ENCODE results near the gene GOLGA1. TPM values are rescaled to one million over a fixed set of nuclear protein-coding genes. Genes with fewer than 3 reads are reported as not detected.
"Not testable (repeated sequence)": the region's sequence is repeated elsewhere in the genome, so short reads cannot be mapped to it uniquely, and the experiment has no call there.

GOLGA1 gene
- total RNA-seq, 1 donor from 2014 or later, result 21.3 TPM

GRCh38 chr9:124860582-124861341 lies 80.1 kb downstream of the GOLGA1 start:
- no peak for DNase-seq (ENCODE audit: low spot score)

- DNase-seq (ENCODE audit: low spot score), result no peak
Measured at GRCh38 chr9:124859803-124860581, 80.9 kb downstream of the GOLGA1 start.

- no peak for DNase-seq (ENCODE audit: low spot score)
Measured at GRCh38 chr9:124858330-124859046, 82.4 kb downstream of the GOLGA1 start.

- DNase-seq (ENCODE audit: low spot score), result no peak
Measured at GRCh38 chr9:124857533-124858162, 83.2 kb downstream of the GOLGA1 start.

- no peak for DNase-seq (ENCODE audit: low spot score)
Measured at GRCh38 chr9:124855944-124856765, 84.7 kb downstream of the GOLGA1 start.

GRCh38 chr9:124855566-124855943 lies 85.3 kb downstream of the GOLGA1 start:
- DNase-seq (ENCODE audit: low spot score), result no peak

- DNase-seq (ENCODE audit: low spot score), result no peak
Measured at GRCh38 chr9:124854822-124855221, 86.1 kb downstream of the GOLGA1 start.

GRCh38 chr9:124854161-124854560 lies 86.7 kb downstream of the GOLGA1 start:
- DNase-seq (ENCODE audit: low spot score), result no peak

- DNase-seq (ENCODE audit: low spot score), result no peak
Measured at GRCh38 chr9:124853605-124854143, 87.2 kb downstream of the GOLGA1 start.

- DNase-seq (ENCODE audit: low spot score), result peak; percentile 94
Measured at GRCh38 chr9:124852829-124853531, 87.9 kb downstream of the GOLGA1 start, which contains the start of gene WDR38. WDR38 (plus strand) TSS chr9:124853460; CDS start chr9:124853532, 72 bp downstream.

- no peak for DNase-seq (ENCODE audit: low spot score)
Measured at GRCh38 chr9:124852121-124852828, 88.6 kb downstream of the GOLGA1 start.

GRCh38 chr9:124849801-124850200 lies 91.1 kb downstream of the GOLGA1 start:
- DNase-seq (ENCODE audit: low spot score), result no peak

- DNase-seq (ENCODE audit: low spot score), result no peak
Measured at GRCh38 chr9:124846969-124847368, 93.9 kb downstream of the GOLGA1 start.

- not testable (repeated sequence) for DNase-seq (ENCODE audit: low spot score)
Measured at GRCh38 chr9:124846467-124846866, 94.4 kb downstream of the GOLGA1 start.

- no peak for DNase-seq (ENCODE audit: low spot score)
Measured at GRCh38 chr9:124844291-124844690, 96.6 kb downstream of the GOLGA1 start.

GRCh38 chr9:124843456-124844034 lies 97.3 kb downstream of the GOLGA1 start:
- DNase-seq (ENCODE audit: low spot score), result no peak

- no peak for DNase-seq (ENCODE audit: low spot score)
Measured at GRCh38 chr9:124841075-124841821, 99.6 kb downstream of the GOLGA1 start.
